ENCODE measurements around the gene SNAP29.
"Not testable (repeated sequence)": the region's sequence is repeated elsewhere in the genome, so short reads cannot be mapped to it uniquely, and the experiment has no call there.

DNA sequence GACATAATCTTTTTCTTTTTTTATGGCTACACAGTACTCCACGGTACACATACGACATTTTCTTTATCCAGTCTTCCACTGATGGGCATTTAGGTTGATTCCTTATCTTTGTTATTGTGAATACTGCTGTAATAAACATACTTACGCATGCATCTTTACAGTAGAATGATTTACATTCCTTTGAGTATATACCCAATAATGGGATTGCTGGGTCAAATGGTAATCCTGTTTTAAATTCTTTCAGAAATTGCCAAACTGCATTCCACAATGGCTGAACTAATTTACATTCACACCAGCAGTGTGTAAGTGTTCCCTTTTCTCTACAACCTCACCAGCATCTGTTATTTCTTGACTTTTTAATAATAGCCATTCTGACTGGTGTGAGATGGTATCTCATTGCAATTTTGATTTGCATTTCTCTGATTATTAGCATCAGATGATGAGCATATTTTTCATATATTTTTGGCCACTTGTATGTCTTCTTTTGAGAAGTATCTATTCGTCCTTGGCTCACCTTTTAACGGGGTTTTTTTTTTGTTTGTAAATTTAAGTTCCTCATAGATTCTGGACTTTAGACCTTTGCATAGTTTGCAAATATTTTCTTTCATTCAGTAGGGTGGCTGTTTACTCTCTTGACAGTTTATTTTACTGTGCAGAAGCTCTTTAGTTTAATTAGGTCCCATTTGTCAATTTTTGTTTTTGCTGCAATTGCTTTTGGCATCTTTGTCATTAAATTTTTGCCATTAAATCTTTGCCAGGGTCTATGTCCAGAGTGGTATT lies 32.2 kb upstream of the SNAP29 start:
- TF ChIP-seq, protein P1, sequence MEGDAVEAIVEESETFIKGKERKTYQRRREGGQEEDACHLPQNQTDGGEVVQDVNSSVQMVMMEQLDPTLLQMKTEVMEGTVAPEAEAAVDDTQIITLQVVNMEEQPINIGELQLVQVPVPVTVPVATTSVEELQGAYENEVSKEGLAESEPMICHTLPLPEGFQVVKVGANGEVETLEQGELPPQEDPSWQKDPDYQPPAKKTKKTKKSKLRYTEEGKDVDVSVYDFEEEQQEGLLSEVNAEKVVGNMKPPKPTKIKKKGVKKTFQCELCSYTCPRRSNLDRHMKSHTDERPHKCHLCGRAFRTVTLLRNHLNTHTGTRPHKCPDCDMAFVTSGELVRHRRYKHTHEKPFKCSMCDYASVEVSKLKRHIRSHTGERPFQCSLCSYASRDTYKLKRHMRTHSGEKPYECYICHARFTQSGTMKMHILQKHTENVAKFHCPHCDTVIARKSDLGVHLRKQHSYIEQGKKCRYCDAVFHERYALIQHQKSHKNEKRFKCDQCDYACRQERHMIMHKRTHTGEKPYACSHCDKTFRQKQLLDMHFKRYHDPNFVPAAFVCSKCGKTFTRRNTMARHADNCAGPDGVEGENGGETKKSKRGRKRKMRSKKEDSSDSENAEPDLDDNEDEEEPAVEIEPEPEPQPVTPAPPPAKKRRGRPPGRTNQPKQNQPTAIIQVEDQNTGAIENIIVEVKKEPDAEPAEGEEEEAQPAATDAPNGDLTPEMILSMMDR (IDR thresholded peaks at IDR 0.05): not testable (repeated sequence)
- not testable (repeated sequence) for TF ChIP-seq SIN3A (IDR thresholded peaks at IDR 0.05; ENCODE audit: borderline replicate concordance, insufficient read depth, low read depth, low read length); TCF7L2 (IDR thresholded peaks at IDR 0.05; ENCODE audit: low read depth, low read length)
- TF ChIP-seq, protein P2, sequence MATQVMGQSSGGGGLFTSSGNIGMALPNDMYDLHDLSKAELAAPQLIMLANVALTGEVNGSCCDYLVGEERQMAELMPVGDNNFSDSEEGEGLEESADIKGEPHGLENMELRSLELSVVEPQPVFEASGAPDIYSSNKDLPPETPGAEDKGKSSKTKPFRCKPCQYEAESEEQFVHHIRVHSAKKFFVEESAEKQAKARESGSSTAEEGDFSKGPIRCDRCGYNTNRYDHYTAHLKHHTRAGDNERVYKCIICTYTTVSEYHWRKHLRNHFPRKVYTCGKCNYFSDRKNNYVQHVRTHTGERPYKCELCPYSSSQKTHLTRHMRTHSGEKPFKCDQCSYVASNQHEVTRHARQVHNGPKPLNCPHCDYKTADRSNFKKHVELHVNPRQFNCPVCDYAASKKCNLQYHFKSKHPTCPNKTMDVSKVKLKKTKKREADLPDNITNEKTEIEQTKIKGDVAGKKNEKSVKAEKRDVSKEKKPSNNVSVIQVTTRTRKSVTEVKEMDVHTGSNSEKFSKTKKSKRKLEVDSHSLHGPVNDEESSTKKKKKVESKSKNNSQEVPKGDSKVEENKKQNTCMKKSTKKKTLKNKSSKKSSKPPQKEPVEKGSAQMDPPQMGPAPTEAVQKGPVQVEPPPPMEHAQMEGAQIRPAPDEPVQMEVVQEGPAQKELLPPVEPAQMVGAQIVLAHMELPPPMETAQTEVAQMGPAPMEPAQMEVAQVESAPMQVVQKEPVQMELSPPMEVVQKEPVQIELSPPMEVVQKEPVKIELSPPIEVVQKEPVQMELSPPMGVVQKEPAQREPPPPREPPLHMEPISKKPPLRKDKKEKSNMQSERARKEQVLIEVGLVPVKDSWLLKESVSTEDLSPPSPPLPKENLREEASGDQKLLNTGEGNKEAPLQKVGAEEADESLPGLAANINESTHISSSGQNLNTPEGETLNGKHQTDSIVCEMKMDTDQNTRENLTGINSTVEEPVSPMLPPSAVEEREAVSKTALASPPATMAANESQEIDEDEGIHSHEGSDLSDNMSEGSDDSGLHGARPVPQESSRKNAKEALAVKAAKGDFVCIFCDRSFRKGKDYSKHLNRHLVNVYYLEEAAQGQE (IDR thresholded peaks at IDR 0.05; ENCODE audit: insufficient read depth in 1 of 2, low read depth in 2 of 2, low read length in 1 of 2): not testable (repeated sequence)

Measured in Panc1 (cell line).